GM18520 (cell line): Measurements from ENCODE around the gene FIS1.

Experiments used
- ATAC-seq: cut with Tn5 transposase; IDR thresholded peaks from one replicate; pipeline ENCODE4 v1.9.1; 2021; ENCODE audit not compliant: unreplicated experiment

The FIS1 gene

DNA sequence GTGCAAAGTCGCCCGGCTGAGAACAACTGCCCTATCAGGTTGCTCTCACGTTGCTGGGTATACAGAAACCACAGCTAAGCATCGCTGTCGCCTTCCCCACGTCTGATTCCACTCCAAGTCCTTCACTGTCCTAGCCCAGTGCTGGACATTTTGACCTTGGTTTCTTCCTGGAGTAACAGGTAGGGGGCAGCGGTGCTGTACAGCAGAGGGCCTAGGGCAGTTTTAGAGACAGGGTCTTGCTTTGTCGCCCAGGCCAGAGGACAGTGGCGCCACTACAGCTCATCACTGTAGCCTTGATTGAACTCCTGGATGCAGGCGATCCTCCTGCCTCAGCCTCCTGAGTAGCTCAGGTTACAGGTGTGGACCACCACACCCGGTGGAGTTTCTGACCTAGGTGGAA is 9.8 kb downstream of the FIS1 start:
- no peak for ATAC-seq

DNA sequence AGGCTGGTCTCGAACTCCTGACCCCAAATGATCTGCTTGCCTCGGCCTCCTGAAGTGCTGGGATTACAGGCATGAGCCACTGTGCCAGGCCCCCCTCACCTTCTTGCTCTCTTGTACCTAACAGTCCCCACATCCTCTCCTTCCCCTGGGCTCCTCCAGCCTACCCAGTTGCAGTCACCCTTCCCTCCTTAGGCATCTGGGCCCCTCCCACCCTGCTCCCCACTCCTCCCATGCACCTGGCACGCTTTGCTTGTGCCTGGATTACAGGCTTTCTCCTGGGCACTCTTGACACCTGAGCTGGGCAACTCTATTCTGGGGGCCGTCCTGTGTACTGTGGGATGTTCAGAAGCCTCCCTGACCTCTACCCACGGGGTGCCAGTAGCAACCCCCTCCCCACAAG is 10.2 kb downstream of the FIS1 start:
- ATAC-seq, result no peak

DNA sequence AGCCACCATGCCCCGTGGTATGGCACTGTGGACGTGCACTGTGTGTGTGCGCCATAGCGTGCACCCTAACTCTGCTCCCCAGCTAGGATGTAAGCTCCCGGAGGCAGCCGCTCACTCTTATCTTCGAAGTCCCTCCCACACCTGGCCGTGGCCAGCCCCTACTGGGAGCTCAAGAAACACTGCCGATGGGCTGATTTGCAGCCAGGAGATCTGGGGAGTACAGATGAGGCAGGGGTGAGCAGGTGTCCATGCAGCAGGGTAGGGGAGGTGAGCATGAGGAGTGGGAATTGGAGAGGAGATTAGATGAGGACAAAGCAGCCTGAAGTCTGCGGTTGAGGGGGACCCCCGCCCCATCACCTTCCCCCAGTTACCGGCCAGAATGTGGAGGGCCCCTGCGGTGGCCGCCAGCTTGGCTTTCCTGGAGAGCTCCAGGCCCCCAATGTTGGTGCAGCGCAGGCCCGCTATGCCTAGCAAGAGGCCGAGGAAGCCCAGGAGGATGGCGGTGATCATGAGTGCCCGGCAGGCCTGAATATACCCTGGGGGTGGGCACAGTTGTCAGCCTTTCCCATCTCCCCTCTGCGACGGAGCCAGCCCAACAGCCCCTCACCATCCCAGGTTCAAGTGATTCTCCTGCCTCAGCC is 10.9 kb downstream of the FIS1 start:
- ATAC-seq, result no peak

DNA sequence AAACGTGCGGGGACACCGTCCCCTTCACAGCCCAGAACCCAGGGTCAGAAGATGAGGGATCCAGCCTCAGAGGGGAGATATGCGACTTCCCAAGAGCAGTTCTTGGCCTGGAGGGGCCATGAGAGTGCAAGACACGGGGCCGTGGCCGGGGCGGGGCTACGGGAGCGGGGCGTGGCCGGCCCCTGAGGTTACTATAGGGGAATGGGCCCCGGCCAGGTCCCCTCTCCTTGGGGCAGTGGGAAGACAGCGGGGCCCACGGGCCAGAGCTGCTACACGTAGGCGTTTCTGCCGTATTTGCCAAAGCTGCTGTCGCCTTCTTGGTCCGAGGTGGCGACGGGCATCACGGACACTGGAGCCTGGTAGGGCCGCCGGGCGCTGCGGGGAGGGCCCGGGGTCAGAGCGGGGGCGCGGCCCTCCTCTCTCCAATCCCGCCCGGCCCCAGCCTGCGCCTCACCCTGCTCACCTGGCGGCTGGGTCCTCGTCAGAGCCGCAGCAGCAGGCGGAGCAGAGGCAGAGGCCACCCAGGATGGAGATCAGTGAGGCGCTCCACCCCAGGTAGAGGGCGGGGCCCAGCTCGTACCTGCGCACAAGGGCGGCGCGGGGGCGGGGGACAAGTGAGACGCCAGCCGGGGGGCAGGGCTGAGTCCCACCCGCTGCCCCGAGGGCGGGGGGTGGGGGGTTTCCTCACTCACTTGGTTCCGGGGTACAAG is 12.6 kb downstream of the FIS1 start:
- ATAC-seq, result no peak

DNA sequence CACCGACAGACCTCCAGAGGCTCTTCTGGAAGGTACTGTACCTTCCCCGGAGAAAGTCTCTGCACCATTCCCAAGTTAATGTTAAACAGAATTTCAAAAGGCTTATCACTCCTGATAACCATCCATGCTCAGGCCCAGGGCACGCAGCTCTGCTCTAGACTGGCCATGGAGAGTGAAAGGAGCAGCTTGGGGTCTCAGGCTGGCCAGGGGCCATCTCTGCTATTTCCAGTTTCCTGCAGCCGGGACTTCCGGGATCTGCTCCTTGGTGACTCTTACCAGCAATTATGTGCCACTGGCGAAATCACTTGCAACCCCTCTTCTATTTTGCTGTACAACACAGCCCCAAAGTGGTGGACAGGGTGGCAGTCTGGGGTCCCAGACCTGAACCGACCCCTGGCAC is 13.2 kb downstream of the FIS1 start:
- ATAC-seq, result no peak

DNA sequence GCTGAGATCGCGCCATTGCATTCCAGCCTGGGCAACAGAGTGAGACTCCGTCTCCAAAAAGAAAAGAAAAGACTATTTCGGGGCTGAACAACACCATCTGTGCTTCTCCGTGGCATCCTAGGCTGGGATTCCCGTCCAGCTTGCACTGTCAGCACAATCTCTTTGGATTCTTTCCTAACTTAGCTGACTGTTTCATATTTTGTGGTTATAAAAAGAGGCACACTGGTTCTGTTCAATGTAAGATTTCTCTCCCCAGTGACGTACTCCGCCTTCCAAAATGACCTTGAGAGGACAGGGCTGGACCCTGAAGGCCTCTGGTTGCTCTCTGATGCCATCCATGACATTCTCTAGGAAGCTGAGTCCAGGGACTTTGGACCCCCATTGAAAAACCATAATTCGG is 18.2 kb downstream of the FIS1 start:
- ATAC-seq, result no peak

DNA sequence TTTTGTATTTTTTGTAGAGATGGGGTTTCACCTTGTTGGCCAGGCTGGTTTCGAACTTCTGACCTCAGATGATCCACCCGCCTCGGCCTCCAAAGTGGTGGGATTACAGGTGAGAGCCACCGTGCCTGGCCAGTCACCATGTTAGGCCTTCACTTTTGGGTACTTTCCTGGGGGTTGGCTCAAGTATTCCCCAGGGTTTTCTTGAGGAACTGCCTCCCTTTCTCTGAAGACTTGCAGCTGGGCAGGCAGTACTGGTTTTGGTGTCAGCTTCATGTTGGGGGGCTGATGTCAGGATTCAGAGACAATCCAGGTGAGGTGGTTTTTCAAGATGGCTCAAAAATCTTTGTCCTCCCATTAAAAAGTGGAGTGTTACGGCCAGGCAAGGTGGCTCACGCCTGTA is 19.2 kb downstream of the FIS1 start:
- ATAC-seq, result no peak

DNA sequence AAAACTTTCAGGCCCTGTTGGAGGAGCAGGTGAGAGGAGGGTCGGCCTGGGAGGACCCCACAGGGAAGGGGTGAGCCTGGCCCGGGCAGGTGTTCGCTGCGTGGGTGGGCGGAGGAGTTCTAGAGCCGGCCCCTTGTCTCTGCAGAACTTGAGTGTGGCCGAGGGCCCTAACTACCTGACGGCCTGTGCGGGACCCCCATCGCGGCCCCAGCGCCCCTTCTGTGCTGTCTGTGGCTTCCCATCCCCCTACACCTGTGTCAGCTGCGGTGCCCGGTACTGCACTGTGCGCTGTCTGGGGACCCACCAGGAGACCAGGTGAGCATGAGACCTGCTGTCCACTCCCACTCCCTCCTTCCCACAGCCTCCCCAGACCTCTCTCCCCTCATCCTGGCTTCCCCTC is 21.4 kb downstream of the FIS1 start:
- no peak for ATAC-seq

DNA sequence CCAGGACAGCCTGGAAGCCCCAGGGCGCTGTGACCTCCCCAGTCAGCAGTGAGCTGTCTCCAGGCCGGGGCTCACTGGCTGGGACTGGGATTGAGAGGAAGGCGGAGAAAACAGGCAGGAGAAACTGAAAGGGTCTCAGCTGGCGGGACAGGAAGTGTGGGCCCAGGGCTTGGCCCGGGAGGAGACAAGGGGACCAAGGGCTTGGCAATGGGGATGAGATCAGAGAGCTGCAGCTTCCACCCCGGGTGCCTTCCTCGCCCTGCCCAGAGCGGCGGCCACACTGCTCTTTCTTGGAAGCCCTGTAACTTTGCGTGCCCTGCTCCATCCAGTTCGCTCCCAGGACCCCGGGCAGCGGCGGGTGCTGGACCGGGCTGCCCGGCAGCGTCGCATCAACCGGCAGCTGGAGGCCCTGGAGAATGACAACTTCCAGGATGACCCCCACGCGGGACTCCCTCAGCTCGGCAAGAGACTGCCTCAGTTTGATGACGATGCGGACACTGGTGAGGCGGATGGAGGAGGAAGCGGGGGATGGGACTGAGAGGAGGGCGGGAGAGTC is 22.5 kb downstream of the FIS1 start:
- no peak for ATAC-seq

DNA sequence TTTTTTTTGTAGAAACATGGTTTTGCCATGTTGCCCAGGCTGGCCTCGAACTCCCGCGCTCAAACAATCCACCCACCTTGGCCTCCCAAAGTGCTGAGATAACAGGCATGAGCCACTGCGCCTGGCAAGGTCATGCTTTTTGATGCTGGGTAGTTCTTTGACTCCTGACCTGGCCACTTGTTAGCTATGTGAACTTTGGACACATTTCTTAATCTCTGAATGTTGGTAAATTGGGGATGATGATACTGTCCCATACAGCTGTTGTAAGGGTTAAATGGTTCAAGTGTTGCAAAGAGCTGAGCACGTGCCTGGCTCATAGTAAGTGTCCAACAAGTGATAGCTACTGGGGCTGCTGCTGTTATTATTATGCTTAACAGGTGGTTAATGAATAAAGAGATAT is 24.6 kb downstream of the FIS1 start:
- ATAC-seq, result no peak

DNA sequence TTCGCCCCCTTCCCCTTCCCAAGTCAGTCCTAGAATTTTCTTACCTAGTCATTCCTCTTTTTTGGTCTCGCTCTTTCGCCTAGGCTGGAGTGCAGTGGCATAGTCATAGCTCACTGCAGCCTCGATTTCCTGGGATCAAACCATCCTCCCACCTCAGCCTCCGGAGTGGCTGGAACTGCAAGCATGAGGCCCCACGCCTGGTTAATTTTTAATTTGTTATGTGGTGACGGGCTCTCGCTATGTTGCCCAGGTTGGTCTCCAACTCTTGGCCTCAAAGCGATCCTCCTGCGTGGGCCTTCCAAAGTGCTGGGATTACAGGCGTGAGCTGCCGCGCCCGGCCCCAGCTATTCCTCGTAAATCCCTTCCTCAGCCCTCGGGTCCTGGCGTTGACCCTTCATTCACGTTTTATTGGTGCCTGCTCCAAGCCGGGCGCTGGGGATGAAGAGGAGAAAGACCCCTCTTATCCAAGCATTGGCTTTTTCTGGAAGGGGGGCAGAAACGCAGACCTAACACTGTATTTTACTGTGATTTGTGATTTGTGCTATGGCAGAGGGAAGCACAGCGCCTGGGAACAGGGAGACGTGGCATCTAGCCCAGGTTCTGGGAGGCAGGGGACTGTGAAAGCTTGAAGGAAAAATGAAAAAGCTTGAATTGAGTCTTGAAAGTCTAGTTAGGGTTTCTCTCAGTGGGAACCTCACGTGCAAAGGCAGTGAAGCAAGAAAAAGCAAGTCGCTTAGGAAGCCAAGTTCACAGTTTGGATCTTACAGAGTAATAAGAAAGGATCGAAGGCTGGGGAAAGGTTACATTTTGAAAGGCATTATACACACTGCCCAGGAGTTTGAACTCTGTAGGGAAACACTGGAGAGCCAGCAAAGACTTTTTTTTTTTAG is 26.4 kb downstream of the FIS1 start:
- ATAC-seq, result peak; percentile 9

DNA sequence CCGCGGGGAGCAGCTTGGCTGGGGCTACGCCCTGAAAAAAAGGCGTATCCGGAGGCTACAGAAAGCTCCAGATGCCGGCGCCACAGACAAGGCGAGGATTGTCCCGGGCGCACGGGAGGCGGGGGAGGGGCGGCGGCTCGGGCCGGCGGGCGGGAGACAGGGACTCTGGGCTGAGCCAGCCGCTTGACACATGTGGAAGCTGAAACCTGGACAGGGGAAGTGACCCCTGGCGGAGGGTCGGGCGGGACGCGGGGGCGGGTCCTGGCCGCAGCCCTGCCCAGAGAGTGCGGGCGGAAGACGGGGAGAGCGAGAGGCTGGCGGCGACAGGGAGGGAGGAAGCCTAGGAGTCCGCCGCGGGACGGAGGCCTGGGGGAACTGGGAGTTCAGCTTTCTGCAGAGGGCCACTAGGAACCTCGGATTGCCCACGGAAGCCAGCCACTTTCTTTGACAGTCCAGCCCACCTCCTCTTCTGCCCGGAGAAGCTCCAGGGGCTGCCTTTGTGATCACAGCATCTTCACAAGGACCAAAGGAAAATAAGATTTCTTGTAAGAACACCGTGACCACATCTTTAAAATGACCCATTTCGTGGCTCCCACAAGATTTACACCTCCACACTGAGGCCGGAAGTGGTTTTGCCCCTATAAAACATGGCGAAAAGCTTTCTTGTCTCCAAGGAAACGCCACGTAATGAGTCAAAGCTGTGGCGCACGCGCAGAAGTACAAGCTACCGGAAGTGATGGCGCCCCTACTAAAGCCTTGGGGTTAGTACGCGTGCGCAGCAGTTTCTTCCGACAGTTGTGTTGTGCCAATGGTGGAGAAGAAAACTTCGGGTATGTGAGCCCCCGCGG is 27.3 kb downstream of the FIS1 start, which contains the start of the genes PLOD3 and ZNHIT1:
PLOD3 (minus strand) TSS at position 194 of the 848 bp plus-strand sequence. CDS start 307 bp downstream, outside the sequence.
ZNHIT1 (plus strand) TSS at position 778 of the 848 bp plus-strand sequence; CDS start at position 809, 31 bp downstream.
- peak; percentile 51 for ATAC-seq

DNA sequence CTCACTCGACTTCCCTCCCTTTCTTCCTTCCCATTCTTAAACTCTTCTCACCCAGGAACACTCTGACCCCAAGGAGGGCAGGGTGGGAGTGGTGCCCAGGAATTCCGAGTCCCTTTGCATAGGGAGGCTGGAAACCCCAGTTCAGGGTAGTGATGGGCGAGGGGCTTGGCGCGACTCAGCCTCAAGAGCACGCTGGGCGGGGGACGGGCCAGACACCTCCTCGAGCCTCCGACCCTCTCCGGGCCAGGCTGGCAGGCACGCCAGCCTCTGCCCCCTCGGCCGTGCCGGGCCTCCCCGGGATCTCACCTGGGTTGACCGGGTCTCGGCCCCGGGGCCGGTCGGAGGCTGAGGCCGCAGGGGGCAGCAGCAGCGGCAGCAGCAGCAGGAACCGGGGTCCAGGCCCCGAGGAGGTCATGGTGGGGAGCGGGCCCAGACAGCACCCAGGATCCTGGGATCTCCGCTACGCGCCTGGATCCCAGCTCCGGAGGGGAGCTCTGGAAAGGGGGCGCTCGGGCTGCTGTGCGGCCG is 28.0 kb downstream of the FIS1 start:
- ATAC-seq, result peak; percentile 12

DNA sequence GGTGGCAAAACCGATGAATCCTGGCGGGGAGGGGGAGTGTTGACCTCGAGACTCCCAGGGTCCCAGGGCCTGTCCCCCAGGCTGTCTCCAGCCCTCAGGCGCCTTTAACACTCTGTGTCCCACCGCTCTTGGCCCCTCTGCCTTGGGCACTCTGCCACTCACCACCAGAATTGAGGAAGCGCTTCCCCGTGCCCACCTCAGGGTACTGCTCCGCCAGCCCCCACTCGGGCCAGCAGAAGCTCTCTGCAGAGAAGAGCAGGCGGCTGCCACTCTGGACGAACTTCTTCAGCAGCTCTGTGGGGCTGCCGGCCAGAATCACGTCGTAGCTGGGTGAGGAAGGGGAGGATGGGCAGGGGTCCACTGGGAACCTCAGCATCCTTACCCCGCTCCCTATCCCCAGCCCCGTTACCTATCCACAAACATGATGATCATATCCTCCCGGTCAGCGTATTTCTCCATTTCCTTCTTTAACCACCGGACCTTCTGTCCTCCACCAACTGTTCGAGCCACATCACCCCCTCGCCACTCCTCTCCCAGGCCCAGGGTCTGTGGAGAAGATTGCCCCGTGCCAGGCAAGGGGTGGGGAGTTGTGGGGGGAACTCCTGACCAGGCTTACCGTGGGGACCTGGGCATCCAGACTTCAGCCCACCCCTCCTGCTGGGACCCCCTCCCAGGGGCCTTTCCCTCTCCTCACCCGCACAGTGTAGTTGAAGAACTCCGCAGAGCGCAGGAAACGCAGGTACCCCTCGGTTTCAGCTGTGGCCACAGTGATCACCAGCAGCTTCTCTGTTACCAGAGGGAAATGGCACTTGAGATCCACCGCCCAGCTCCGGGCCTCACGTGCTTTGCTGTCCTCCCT is 28.7 kb downstream of the FIS1 start:
- ATAC-seq, result no peak

DNA sequence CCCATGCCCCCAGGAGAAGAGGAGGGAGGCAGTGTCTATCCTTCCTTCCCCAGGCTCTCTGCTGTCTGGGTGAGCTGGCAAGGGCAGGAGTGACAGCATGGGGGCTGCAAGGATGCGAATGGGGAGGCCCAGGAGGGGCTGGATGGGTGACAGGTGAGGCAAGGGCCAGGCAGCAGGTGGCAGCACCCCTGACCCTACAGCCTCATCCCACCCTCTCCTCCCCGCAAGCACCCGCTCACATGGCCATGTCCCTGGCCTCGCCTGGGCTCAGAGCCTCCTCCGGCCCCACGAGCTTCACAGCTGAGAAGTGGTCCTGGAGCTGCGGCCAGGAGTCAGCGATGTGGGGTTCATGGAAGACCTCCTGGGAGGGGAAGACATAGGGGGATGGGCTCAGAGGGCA is 32.9 kb downstream of the FIS1 start:
- no peak for ATAC-seq

DNA sequence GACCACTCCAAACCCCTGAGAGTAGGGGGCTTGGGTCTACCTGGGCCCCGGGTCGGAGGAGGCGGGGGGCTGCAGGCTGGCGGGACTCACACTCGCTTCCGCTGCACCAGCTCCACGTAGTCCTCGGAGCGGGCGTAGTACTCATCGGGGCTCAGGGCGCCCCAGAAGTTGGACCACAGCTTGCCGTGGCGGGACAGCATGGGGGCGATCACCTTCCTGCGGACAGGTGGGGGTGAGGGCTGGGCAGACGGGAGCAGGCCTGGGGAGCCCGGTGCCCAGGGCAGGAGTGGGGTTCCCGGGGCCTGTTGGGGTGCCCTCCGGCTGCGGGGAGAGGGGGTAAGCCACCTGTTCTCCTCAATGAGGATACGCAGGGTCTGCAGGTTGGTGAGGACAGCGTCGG is 33.4 kb downstream of the FIS1 start:
- no peak for ATAC-seq

DNA sequence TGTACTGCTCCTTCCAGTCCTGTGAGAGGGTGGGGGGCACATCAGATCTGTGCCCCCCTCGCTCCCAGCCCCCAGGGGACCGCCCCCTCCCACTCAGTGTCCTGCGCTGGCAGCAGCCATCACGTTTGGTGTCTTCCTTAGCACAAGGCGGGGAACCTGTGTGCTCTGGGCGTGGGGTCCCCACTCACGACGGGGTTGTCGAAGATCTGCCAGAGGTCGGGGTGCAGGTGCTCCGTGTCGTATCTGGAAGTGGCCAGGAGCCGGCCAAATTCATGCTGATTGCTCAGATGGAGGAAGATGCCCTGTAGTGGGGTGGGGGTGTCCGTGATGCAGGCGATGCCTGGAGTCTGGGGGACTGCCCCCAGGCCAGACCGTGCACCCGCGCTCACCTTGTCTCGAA is 34.7 kb downstream of the FIS1 start:
- no peak for ATAC-seq

DNA sequence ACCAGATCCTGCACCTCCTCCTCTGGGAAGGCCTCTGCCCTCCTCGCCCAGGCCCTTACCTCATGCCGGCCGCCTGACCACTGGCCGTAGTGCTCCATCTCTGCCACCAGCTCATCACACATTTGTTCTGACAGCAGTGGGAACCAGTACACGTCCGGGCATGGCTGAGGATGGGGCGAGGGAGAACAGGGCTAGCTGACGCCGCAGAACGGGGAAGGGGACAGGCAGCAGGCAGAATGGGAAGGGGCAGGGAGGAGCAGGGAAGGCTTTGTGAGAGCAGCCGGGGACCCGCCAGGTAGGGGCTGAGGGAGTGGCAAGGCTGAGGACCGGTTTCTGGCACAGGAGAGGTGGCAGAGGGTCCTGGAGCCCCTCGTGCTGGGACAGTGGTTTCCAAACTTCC is 36.1 kb downstream of the FIS1 start:
- no peak for ATAC-seq

DNA sequence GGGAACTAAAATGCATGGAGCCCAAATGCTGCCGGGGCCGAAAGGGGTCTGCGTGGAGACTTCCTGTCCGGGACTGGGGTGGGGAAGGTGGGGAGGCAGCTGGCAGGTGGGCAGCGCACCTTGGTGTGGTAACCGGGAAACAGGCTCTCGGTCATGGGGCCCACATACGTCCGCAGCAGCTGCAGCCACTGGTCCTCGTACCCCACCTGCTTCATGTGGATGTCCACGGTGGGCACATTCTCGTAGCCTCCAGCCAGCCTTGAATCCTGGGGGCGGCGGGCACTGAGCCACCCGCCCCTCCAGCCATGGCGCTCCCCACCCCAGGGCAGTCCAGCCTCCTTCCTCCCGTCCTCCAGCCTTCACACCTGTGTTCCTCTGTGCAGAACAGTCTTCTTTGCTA is 37.4 kb downstream of the FIS1 start:
- ATAC-seq, result no peak
